ENCODE data around the gene ANG. TPM values are rescaled to one million over a fixed set of nuclear protein-coding genes. Genes with fewer than 3 reads are reported as not detected.
A peak's percentile ranks its signal among the peaks of the same experiment; 100 is the strongest.

ANG gene
- total RNA-seq, 1 donor from 2014 or later, result 4.8 TPM

DNA sequence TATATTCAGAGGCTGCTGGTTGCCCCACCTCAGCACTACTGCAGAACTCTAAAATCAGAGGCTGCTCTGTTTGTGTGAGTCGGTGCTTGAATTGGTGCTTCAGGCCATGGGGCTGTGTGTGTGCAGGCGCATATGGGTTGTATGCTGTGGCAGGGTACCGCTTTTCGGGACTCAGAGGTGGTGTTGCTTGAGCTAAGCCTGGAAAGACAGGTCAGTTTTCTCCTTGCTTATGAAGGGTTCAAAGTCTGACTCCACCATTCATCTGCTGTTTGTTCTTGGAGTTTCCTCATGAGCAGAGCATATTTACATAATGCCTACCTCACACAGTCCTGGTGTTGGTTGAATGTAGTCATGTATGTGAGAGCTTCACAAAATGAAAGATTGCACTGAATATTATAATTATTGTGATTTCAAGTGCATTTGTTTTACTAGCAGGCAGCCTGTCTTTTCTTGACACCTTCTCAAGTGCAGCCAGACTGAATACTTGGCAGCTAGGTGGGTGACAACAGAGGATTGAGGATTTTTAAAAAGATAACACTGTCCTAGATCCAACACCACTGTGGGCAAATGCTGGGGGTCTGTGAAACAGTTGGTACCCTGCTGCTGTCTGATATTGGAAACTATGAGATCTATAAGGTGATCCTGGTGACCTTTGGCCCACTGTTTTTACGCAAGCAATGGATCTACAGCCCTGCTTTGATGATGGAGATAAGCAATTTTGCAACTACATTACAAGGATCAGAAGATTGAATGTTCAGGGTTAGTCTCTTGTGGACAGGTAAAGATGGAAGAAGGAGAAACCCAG lies 1.0 kb upstream of the ANG start:
- TF ChIP-seq, protein P1, sequence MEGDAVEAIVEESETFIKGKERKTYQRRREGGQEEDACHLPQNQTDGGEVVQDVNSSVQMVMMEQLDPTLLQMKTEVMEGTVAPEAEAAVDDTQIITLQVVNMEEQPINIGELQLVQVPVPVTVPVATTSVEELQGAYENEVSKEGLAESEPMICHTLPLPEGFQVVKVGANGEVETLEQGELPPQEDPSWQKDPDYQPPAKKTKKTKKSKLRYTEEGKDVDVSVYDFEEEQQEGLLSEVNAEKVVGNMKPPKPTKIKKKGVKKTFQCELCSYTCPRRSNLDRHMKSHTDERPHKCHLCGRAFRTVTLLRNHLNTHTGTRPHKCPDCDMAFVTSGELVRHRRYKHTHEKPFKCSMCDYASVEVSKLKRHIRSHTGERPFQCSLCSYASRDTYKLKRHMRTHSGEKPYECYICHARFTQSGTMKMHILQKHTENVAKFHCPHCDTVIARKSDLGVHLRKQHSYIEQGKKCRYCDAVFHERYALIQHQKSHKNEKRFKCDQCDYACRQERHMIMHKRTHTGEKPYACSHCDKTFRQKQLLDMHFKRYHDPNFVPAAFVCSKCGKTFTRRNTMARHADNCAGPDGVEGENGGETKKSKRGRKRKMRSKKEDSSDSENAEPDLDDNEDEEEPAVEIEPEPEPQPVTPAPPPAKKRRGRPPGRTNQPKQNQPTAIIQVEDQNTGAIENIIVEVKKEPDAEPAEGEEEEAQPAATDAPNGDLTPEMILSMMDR (conservative IDR thresholded peaks at IDR 0.05; ENCODE audit: low read depth, low read length), result no peak
- no peak overlapping the region for H3K4me3 ChIP-seq (ENCODE audit: low read depth, low read length)
- DNase-seq (ENCODE audit: low read depth), result no peak

- peak overlapping the region; percentile 17 for H3K4me3 ChIP-seq (ENCODE audit: low read depth, low read length)
- TF ChIP-seq, protein P1 (conservative IDR thresholded peaks at IDR 0.05; ENCODE audit: low read depth, low read length), result peak; percentile 87
- DNase-seq (ENCODE audit: low read depth), result peak; percentile 46
These were observed 2.5 kb downstream of the ANG start for GRCh38 chr14:20690848-20691640.

DNA sequence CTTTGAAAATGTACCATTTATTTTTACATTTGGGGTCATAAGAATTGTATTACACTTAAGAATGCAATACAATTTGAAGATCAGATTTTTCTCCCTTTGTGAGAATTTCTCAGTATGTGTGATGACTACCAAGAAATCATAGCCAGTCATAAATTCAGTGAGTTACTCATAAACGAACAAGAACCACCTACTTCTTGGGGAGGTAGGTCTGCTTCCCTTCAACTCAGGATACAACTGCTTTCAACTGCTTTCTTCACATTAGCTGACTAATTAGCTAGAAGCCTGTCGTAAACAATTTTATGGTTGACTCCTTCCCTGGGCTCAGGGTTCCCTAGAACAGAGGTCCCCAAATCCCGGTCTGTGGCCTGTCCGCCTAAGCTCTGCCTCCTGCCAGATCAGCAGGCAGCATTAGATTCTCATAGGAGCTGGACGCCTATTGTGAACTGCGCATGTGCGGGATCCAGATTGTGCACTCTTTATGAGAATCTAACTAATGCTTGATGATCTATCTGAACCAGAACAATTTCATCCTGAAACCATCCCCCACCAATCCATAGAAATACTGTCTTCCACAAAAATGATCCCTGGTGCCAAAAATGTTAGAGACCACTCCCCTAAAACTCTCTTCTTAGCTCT lies 3.7 kb downstream of the ANG start:
- DNase-seq (ENCODE audit: low read depth), result no peak
- TF ChIP-seq, protein P1 (conservative IDR thresholded peaks at IDR 0.05; ENCODE audit: low read depth, low read length), result no peak
- H3K4me3 ChIP-seq (ENCODE audit: low read depth, low read length), result no peak overlapping the region

GRCh38 chr14:20696764-20697163 lies 8.2 kb downstream of the ANG start:
- no peak overlapping the region for H3K4me3 ChIP-seq (ENCODE audit: low read depth, low read length)
- DNase-seq (ENCODE audit: low read depth), result no peak
- TF ChIP-seq, protein P1 (conservative IDR thresholded peaks at IDR 0.05; ENCODE audit: low read depth, low read length), result no peak

DNA sequence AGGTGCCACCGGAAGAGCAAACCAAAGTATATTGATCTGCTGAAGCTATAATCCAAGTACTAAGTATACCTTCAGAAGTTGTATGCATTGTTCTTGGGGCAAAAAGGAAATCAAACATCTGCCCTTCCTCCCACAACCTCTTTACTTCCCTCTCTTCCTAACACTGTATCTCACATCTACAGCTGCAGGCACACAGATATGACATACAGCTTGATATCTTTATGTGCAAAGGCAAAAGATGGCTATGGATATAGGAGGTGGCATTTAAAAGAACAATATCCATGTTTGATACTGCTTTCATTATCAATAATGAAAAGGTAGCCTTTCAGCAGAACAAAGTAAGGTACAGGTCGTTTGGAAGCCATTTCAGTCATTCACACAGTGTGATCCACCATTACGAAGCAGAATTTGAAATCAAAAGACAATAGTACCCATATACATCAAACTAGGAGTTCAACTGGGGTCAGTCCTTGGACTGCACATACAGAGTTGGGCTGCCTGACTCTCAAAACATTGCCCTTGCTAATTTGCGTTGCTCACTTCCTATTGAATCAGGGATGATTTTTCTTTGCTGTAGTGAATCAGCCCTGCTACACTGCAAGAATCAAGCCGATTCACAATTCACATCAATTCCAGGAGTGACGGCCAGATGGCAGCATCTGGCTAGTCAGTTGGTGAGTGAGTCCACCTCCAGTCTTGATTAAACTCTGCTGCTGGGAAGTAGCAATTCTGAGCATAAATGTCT lies 8.9 kb downstream of the ANG start:
- no peak overlapping the region for H3K4me3 ChIP-seq (ENCODE audit: low read depth, low read length)
- TF ChIP-seq, protein P1 (conservative IDR thresholded peaks at IDR 0.05; ENCODE audit: low read depth, low read length), result peak; percentile 87
- no peak for DNase-seq (ENCODE audit: low read depth)

DNA sequence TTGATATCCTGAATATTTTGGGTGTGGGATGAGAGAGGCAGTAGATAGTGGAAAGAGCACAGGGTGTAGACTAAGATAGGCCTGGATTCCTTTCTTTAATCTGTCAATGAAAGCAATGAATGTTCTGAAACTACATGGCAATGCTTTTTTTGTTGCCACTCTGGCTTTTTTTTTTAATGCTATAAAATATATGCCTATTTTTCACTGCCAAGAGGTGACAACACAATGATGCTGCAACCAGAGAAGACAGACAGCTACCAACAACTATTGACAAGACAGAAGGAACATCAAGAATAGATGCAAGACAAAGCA lies 9.4 kb downstream of the ANG start:
- DNase-seq (ENCODE audit: low read depth), result no peak
- TF ChIP-seq, protein P1 (conservative IDR thresholded peaks at IDR 0.05; ENCODE audit: low read depth, low read length), result no peak
- H3K4me3 ChIP-seq (ENCODE audit: low read depth, low read length), result no peak overlapping the region

Measured in epithelial cell of proximal tubule (primary cell).